ENCODE results near the gene AKT2.

GRCh38 chr19:40284251-40284500 is 969 bp downstream of the AKT2 start:
- TF ChIP-seq POLR2A (IDR thresholded peaks at IDR 0.05) = no peak
- TF ChIP-seq CTCF (IDR thresholded peaks at IDR 0.05) = no peak

Data from adrenal gland (tissue), 5 donors.